ENCODE results near the gene ADGRG3. TPM values are rescaled to one million over a fixed set of nuclear protein-coding genes. Genes with fewer than 3 reads are reported as not detected.

Gene ADGRG3
- total RNA-seq, 1 experiment from 2014 or later, result not detected

DNA sequence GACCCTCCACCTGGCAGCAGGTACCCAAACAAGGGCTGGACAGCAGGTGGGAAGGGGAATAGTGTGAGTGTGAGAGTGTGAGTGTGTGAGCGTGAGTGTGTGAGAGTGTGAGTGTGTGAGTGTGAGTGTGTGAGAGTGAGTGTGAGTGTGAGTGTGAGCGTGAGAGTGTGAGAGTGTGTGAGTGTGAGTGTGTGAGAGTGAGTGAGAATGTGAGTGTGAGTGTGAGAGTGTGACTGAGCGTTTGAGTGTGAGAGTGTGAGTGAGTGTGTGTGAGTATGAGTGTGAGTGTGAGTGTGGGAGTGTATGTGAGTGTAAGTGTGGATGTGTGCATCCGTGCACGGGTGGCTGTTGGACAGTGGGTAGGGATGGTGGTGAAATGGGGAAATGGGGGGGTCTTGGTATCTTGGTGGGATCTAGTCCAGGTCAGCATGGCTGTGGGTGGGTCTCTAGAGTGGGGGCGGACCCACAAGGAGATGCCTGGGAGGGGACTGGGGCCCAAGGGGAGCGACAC, 39.3 kb upstream of the ADGRG3 start:
- ChIA-PET CTCF (interaction anchor here (1.7 to 2.1 kb wide), 2 partner anchors 28 to 38 kb away, joined by 4 to 6 read pairs; no protein-coding TSS in a partner anchor), POLR2A (ENCODE audit: unreplicated experiment) (interaction anchor here (0.6 to 1.0 kb wide), 3 partner anchors 9 to 72 kb away, joined by 4 to 17 read pairs (median 7); no protein-coding TSS in a partner anchor)
- Histone ChIP-seq H3K9me2 (ENCODE audit: insufficient read depth) (no peaks in the 10 kb centered on the region), H3K79me2 (ENCODE audit: low read depth) (peaks cover 85% of the 10 kb centered on the region), H3K36me3 (ENCODE audit: low read depth) (no peaks in the 10 kb centered on the region), H3F3A (ENCODE audit: insufficient read depth, low read depth) (peaks cover 44% of the 10 kb centered on the region), H3K9me3 (ENCODE audit: insufficient read depth, low read depth) (no peaks in the 10 kb centered on the region), H4K20me1 (ENCODE audit: insufficient read depth) (peaks cover 23% of the 10 kb centered on the region), H3K4me2 (peak overlapping the region; percentile 81), H3K4me3 (peak overlapping the region; percentile 44; the same call in 1 of the 2 replicates), H3K27ac (peak overlapping the region; percentile 48), H2AFZ (no peak overlapping the region), H3K4me1 (replicated peaks; ENCODE audit: insufficient read depth) (peaks cover 97% of the 10 kb centered on the region), H3K27me3 (ENCODE audit: insufficient read depth, low read depth) (no peaks in the 10 kb centered on the region)
- no peak for DNase-seq
- BruUV-seq (replicated peaks), result no TSS peak
- no peak for TF ChIP-seq EZH2 (IDR thresholded peaks at IDR 0.05; ENCODE audit: low read depth)
- intact Hi-C loops (cut with micrococcal nuclease; ENCODE audit: unreplicated experiment), result loop anchor here (1.0 kb wide), 1 partner anchor 14 kb away; no protein-coding TSS in a partner anchor

DNA sequence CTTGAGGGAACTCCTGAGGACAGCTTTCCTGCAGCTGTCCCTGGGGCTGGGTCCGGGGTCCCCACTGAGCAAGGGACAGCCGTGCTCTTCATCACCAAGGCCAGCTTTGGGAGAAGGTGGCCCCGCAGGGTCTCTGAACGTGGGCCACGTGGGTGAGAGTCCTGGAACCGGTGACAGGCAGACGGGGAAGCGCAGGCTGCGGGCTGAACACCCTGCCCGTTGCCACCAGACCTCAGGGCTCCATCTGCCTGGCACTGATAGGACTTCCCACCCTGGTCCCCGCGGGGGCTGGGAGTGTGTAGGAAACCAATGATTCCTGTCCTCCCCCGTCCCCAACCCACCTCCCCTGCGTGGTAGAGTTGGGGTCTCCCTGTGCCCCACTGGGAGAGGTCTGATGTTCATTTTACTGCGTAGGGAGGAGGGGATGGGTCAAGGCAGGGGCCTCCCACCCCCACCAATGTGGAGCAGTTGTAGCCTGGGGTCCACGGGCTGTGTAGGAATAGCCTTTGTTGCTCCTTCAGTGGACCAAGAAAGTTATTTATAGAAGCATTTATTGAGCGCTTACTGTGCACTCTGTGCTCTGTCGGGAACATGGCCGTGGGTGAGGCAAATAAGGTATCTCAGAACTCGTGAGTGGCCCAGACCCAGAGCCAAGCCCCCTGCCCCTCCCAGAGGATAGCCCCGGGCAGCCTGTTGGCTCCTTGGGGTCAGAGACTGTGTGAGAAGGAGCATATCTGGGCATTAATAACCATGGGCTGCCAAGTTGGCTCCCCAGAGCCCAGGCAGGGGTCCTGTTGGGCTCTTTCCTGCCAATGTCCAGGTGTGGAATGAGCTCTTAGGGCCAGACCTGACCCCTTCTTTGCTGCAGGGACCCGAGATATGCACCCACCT, 38.3 kb upstream of the ADGRG3 start:
- intact Hi-C loops (cut with micrococcal nuclease; ENCODE audit: unreplicated experiment), result no loop called here
- POLR2A ChIA-PET (ENCODE audit: unreplicated experiment), result no interaction called here
- peaks cover 42% of the 10 kb centered on the region for H3F3A ChIP-seq (ENCODE audit: insufficient read depth, low read depth)
- TSS peak; percentile 9 for BruUV-seq (replicated peaks)
- H3K27ac ChIP-seq, result no peak overlapping the region
- H3K79me2 ChIP-seq (ENCODE audit: low read depth), result peaks cover 78% of the 10 kb centered on the region
- no peak overlapping the region for H3K4me3 ChIP-seq
- peaks cover 97% of the 10 kb centered on the region for H3K4me1 ChIP-seq (replicated peaks; ENCODE audit: insufficient read depth)
- CTCF ChIA-PET, result interaction anchor here (0.6 kb wide), 1 partner anchor 12 kb away, joined by 3 read pairs; no protein-coding TSS in a partner anchor
- H3K9me3 ChIP-seq (ENCODE audit: insufficient read depth, low read depth), result no peaks in the 10 kb centered on the region
- TF ChIP-seq, protein P1, sequence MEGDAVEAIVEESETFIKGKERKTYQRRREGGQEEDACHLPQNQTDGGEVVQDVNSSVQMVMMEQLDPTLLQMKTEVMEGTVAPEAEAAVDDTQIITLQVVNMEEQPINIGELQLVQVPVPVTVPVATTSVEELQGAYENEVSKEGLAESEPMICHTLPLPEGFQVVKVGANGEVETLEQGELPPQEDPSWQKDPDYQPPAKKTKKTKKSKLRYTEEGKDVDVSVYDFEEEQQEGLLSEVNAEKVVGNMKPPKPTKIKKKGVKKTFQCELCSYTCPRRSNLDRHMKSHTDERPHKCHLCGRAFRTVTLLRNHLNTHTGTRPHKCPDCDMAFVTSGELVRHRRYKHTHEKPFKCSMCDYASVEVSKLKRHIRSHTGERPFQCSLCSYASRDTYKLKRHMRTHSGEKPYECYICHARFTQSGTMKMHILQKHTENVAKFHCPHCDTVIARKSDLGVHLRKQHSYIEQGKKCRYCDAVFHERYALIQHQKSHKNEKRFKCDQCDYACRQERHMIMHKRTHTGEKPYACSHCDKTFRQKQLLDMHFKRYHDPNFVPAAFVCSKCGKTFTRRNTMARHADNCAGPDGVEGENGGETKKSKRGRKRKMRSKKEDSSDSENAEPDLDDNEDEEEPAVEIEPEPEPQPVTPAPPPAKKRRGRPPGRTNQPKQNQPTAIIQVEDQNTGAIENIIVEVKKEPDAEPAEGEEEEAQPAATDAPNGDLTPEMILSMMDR (conservative IDR thresholded peaks at IDR 0.05), result no peak
- no peak for TF ChIP-seq EZH2 (IDR thresholded peaks at IDR 0.05; ENCODE audit: low read depth)
- H3K9me2 ChIP-seq (ENCODE audit: insufficient read depth), result no peaks in the 10 kb centered on the region
- DNase-seq, result no peak
- H3K27me3 ChIP-seq (ENCODE audit: insufficient read depth, low read depth), result no peaks in the 10 kb centered on the region
- peaks cover 28% of the 10 kb centered on the region for H4K20me1 ChIP-seq (ENCODE audit: insufficient read depth)
- peak overlapping the region; percentile 81; the same call in 1 of the 2 replicates for H3K4me2 ChIP-seq
- H3K36me3 ChIP-seq (ENCODE audit: low read depth), result no peaks in the 10 kb centered on the region
- no peak overlapping the region for H2AFZ ChIP-seq

DNA sequence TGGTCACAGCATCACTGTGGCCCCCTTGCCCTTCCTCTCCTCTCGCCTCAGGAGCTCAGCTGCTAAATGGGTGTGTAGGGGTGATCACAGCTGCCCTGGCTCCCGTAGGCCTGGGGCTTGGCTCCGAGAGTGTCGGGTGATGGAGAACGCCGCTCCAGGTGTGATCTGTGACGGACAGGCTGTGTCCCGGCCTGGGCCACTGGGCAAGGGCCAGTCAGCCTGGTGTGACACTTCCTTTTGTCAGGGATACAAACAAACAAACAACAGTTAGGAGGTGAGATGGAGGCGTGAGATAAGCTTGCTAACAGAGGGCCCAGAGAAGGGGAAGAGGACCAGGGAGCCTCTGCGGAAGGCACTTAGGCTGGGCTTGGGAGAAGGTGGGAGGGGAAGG, 37.7 kb upstream of the ADGRG3 start:
- ChIA-PET CTCF (interaction anchor here (0.6 kb wide), 1 partner anchor 12 kb away, joined by 3 read pairs; no protein-coding TSS in a partner anchor), POLR2A (ENCODE audit: unreplicated experiment) (no interaction called here)
- intact Hi-C loops (cut with micrococcal nuclease; ENCODE audit: unreplicated experiment), result no loop called here
- Histone ChIP-seq H2AFZ (no peak overlapping the region), H3K9me2 (ENCODE audit: insufficient read depth) (no peaks in the 10 kb centered on the region), H3F3A (ENCODE audit: insufficient read depth, low read depth) (peaks cover 42% of the 10 kb centered on the region), H3K4me1 (replicated peaks; ENCODE audit: insufficient read depth) (peaks cover 95% of the 10 kb centered on the region), H4K20me1 (ENCODE audit: insufficient read depth) (peaks cover 33% of the 10 kb centered on the region), H3K27ac (no peak overlapping the region), H3K4me2 (no peak overlapping the region), H3K9me3 (ENCODE audit: insufficient read depth, low read depth) (no peaks in the 10 kb centered on the region), H3K27me3 (ENCODE audit: insufficient read depth, low read depth) (no peaks in the 10 kb centered on the region), H3K36me3 (ENCODE audit: low read depth) (no peaks in the 10 kb centered on the region), H3K4me3 (no peak overlapping the region), H3K79me2 (ENCODE audit: low read depth) (peaks cover 71% of the 10 kb centered on the region)
- TF ChIP-seq, protein P1 (conservative IDR thresholded peaks at IDR 0.05), result no peak
- no peak for TF ChIP-seq EZH2 (IDR thresholded peaks at IDR 0.05; ENCODE audit: low read depth)
- DNase-seq, result peak in 1 of 2 experiments; percentile 23
- no TSS peak for BruUV-seq (replicated peaks)

Data from PC-9 (cell line).